Measurements from ENCODE around the gene JMJD8. TPM values are rescaled to one million over a fixed set of nuclear protein-coding genes. Genes with fewer than 3 reads are reported as not detected.

JMJD8 gene
- polyA plus RNA-seq, 3 donors, result 28.7 to 45.3 (median 33.5) TPM

- Mint-ChIP-seq H3K4me3 (no peak overlapping the region), H3K27me3 (ENCODE audit: low read depth in 3 of 3) (peaks cover 15 to 51% (median 24%) of the 10 kb centered on the region in 3 donors), H3K4me1 (peaks cover 14% of the 10 kb centered on the region), H3K9me3 (no peaks in the 10 kb centered on the region), H3K27ac (no peak overlapping the region), H3K36me3 (peaks cover 4 to 5% of the 10 kb centered on the region in 2 donors)
- peaks cover 20% of the 10 kb centered on the region for H4K20me1 ChIP-seq (ENCODE audit: insufficient read depth, low read length)
- H3K36me3 ChIP-seq (replicated peaks in 1 of 2; ENCODE audit: control insufficient read depth in 1 of 2, insufficient read depth in 2 of 2, low read length in 2 of 2), result peaks cover 0 to 1% of the 10 kb centered on the region in 2 donors
- no peak for TF ChIP-seq CTCF (IDR thresholded peaks at IDR 0.05)
- H3K27ac ChIP-seq (ENCODE audit: low read depth in 1 of 2, low read length in 2 of 2), result no peak overlapping the region
- no peak overlapping the region for H3K9ac ChIP-seq (ENCODE audit: insufficient read depth, low read length, poor library complexity, severe bottlenecking)
- 68% methylated on average over 7 of the region's 7 CpGs for WGBS (ENCODE audit: insufficient coverage)
- peaks cover 3 to 38% of the 10 kb centered on the region in 2 donors for H3K27me3 ChIP-seq (ENCODE audit: control insufficient read depth in 2 of 2, insufficient read depth in 2 of 2, low read length in 2 of 2)
- no peak overlapping the region for H3K4me2 ChIP-seq (replicated peaks; ENCODE audit: extremely low read depth, low read length, poor library complexity, severe bottlenecking)
- no peak for DNase-seq
- H3K4me1 ChIP-seq (ENCODE audit: control insufficient read depth in 1 of 2, insufficient read depth in 2 of 2, low read length in 2 of 2), result peaks cover 31 to 49% of the 10 kb centered on the region in 2 donors
- intact Hi-C loops (cut with micrococcal nuclease), result no loop called here
- H2AFZ ChIP-seq (ENCODE audit: insufficient read depth, low read depth, low read length, poor library complexity, severe bottlenecking), result no peak overlapping the region
- H3K9me3 ChIP-seq (replicated peaks in 1 of 2; ENCODE audit: control insufficient read depth in 1 of 2, insufficient read depth in 1 of 2, low read length in 2 of 2), result no peaks in the 10 kb centered on the region
- H3K4me3 ChIP-seq (replicated peaks in 1 of 3; ENCODE audit: low read depth in 2 of 3, low read length in 3 of 3), result no peak overlapping the region
- no peaks in the 10 kb centered on the region for H3K79me2 ChIP-seq (ENCODE audit: insufficient read depth, low read length)
Measured at GRCh38 chr16:725041-725376, 40.9 kb upstream of the JMJD8 start.

GRCh38 chr16:724188-725040 is 40.3 kb upstream of the JMJD8 start:
- Mint-ChIP-seq H3K4me3 (no peak overlapping the region), H3K36me3 (peaks cover 4 to 5% of the 10 kb centered on the region in 2 donors), H3K27ac (no peak overlapping the region), H3K4me1 (peaks cover 18% of the 10 kb centered on the region), H3K27me3 (ENCODE audit: low read depth in 3 of 3) (peaks cover 20 to 52% (median 29%) of the 10 kb centered on the region in 3 donors), H3K9me3 (no peaks in the 10 kb centered on the region)
- H3K27me3 ChIP-seq (ENCODE audit: control insufficient read depth in 2 of 2, insufficient read depth in 2 of 2, low read length in 2 of 2), result peaks cover 3 to 44% of the 10 kb centered on the region in 2 donors
- H3K4me1 ChIP-seq (ENCODE audit: control insufficient read depth in 1 of 2, insufficient read depth in 2 of 2, low read length in 2 of 2), result peaks cover 35 to 52% of the 10 kb centered on the region in 2 donors
- no peak overlapping the region for H3K9ac ChIP-seq (ENCODE audit: insufficient read depth, low read length, poor library complexity, severe bottlenecking)
- peaks cover 20% of the 10 kb centered on the region for H4K20me1 ChIP-seq (ENCODE audit: insufficient read depth, low read length)
- no peaks in the 10 kb centered on the region for H3K79me2 ChIP-seq (ENCODE audit: insufficient read depth, low read length)
- intact Hi-C loops (cut with micrococcal nuclease), result no loop called here
- no peaks in the 10 kb centered on the region for H3K36me3 ChIP-seq (replicated peaks in 1 of 2; ENCODE audit: control insufficient read depth in 1 of 2, insufficient read depth in 2 of 2, low read length in 2 of 2)
- H3K4me2 ChIP-seq (replicated peaks; ENCODE audit: extremely low read depth, low read length, poor library complexity, severe bottlenecking), result no peak overlapping the region
- no peak overlapping the region for H2AFZ ChIP-seq (ENCODE audit: insufficient read depth, low read depth, low read length, poor library complexity, severe bottlenecking)
- no peak for TF ChIP-seq CTCF (IDR thresholded peaks at IDR 0.05)
- 86% methylated on average over 29 of the region's 29 CpGs for WGBS (ENCODE audit: insufficient coverage)
- no peak overlapping the region for H3K27ac ChIP-seq (ENCODE audit: low read depth in 1 of 2, low read length in 2 of 2)
- no peak for DNase-seq
- H3K4me3 ChIP-seq (replicated peaks in 1 of 3; ENCODE audit: low read depth in 2 of 3, low read length in 3 of 3), result no peak overlapping the region
- H3K9me3 ChIP-seq (replicated peaks in 1 of 2; ENCODE audit: control insufficient read depth in 1 of 2, insufficient read depth in 1 of 2, low read length in 2 of 2), result no peaks in the 10 kb centered on the region
